Activated effector memory CD4-positive, alpha-beta T cell treated with Interleukin-2 at 50 U/mL for 16 hours (primary cell): Measurements from ENCODE around the gene NOD1.
"Not testable (repeated sequence)": the region's sequence is repeated elsewhere in the genome, so short reads cannot be mapped to it uniquely, and the experiment has no call there.

ENCODE experiments used
- DNase-seq: peaks from one replicate; pipeline ENCODE4 v3.0.0-alpha.2; 2020

Gene NOD1

GRCh38 chr7:30447466-30447865 is 31.1 kb downstream of the NOD1 start:
- no peak for DNase-seq

- DNase-seq, result no peak
These were observed 32.3 kb downstream of the NOD1 start for GRCh38 chr7:30446266-30446665.

DNA sequence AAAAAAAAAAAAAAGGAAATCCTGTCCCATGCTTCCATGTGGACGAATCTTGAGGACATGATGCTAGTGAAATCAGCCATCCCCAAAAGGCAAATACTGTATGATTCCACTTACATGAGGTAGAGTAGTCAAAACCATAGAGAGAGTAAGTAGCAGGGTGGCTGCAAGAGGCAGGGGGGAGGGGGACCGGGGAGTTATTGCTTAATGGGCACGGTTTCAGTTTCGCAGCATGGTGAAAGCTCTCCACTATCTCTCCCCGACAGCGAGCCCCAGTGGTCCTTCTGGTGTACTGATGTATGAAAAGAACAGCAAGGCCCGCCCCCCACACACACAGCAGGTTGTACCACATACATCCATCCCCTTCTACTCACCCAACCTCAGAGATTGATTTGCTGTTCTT is 32.8 kb downstream of the NOD1 start:
- peak; percentile 46 for DNase-seq

DNA sequence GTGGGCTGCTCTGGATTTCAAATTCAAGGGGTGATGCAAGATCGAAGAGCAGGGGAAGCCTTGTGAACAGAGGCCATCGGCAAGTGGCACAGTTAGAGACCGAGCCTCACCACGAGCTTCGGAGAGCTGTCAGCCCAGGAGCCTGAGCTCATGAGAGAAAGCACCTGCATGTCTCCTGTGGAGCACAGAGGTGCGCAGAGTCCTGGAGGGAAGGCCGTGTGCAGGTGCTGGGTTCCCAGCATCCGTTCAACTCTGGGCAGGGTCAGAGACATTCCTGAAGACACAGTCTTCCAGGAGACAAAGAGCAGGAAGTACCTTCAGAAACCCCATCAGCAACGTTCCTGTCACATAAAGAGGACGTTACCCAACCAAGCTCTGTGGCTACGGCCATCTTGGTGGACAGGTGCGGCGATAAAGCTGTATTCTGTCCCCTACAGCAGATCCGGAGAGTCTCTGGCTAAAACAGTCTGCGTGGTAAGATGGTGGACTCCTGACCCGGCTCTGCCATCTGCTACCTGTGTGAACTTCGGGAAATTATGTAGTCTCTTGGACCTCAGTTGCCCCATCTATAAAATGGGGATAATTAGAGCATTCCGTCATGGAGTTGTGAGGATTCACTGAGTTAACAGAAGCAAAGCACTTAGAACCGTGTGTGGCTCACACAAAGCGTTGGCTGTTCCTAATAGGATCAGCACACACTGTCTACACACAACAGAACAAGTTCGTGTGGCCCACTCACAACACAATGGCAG is 40.6 kb downstream of the NOD1 start:
- DNase-seq, result no peak

DNA sequence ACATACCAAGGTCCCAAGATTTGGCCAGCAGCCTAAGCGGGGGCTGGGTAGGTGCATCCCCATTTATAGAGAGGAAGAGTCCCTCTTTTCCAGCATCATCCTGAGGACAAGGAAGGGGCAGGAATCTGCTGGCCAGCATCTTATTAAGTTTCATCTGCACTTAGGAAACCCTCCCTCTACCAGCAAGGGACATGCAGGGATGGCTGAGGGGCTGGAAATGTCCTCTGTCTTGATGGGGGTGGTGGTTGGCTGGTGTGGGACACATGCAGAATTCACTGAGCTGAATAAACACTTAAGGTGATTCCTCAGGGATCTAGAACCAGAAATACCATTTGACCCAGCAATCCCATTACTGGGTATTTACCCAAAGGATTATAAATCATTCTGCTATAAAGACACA is 42.1 kb downstream of the NOD1 start:
- DNase-seq, result no peak

DNA sequence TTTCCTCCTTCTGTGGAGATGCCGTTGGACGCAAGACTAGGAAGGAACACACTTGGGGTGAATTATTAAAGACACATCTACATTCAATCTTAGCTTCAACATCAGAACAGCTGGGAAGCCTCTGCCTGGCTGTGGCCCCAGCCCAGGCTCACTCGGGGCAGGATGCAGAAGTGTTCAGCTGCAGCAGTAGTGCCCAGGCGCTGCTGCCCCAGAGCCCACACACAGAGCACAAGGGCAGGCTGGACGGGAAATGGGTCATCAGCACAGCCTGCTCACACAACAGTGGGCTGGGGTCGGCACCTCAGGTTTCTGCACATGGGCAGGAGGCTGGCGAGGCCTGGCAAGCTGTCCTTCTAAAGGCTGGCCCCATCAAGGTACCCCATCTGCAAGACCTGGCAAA is 42.5 kb downstream of the NOD1 start:
- DNase-seq, result no peak

DNA sequence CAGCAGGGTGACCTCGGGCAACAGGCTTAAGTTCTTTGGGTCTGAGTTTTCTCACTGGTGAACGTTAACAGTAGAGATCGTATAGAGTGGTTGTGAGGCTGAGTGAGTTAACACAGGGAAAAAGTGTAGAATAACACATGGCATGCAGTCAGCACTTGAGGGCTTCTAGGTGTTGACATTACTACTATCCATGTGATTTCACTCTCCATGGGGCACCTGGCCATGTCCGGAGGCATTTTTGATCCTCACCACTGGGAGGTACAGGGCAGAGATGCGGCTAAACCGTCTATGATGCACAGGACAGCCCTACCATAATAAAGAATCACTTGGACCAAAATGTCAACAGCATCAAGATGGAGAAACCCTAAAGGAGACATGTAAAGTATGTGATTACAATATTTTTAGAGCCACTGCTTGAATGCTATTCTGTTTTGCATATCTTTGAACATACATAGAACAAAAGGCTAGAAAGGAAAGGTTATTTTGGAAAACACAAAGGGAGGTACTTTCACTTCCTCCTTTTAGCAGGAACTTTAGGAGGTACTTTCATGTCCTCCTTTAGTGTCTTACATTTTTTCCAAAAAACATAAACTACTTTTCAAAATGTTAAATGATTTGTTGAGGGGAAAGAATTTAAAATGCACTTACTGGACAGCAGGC is 44.3 kb downstream of the NOD1 start:
- DNase-seq, result no peak

DNA sequence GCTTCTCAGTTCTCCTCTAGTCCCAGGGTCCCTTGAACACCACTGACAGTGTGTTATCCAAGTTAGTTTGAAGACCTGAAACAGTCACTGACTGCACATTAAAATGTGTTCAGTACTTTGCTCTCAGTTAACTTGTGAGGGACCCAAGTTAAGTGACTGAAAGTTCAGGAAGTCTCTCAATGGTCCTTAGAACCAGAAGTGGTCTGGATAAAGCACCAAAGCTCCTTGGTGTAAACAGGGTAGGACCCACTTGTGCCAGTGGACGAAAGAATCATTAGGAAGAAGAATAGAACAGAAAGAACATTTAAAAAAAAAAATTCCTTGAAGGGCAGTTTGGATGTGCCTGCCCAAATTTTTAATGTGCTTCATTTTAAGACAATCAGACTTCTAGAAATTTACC is 45.1 kb downstream of the NOD1 start:
- no peak for DNase-seq

- no peak for DNase-seq
These were observed 45.5 kb downstream of the NOD1 start for GRCh38 chr7:30433082-30433481.

GRCh38 chr7:30430777-30431176 is 47.8 kb downstream of the NOD1 start:
- DNase-seq, result no peak

DNA sequence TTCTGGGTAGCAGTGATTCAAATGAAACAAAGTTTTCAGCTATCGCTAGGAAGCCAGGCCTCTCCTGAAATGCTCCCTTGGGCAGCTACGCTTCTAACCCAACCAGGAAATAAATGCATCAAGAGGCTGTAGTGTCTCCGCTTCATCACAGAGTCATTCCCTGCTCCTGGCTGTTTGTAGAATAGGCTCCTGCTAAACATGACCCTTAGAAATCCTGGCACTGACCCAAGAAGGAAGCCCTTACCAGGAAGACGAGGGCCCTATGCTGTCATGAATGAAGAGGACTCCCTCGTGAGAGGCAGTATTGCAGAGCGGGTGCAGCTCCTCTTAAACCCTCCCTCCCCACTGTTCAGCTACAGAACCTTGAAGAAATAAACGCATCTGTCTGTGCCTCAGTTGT is 48.3 kb downstream of the NOD1 start:
- no peak for DNase-seq

DNA sequence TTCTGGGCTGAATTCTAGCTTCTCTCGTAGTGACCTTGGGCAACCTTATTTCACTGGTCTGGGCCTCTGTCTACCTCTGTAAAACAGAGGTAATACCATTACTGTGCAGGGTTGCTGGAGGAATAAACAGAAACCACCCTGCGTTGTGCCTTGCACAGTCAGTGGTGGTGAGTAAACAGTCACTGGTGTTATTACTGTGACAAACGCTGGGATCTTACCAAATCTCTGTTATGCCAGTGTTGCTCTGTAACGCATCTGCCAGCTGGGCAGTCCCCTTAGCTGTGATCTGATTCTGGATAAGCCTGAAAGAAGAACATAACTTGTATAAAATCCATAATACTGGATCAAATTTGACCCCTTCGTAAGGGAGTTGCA is 49.4 kb downstream of the NOD1 start:
- DNase-seq, result no peak

GRCh38 chr7:30428246-30429155 is 50.1 kb downstream of the NOD1 start:
- DNase-seq, result no peak

- DNase-seq, result no peak
These were observed 51.1 kb downstream of the NOD1 start for GRCh38 chr7:30427296-30428070.

DNA sequence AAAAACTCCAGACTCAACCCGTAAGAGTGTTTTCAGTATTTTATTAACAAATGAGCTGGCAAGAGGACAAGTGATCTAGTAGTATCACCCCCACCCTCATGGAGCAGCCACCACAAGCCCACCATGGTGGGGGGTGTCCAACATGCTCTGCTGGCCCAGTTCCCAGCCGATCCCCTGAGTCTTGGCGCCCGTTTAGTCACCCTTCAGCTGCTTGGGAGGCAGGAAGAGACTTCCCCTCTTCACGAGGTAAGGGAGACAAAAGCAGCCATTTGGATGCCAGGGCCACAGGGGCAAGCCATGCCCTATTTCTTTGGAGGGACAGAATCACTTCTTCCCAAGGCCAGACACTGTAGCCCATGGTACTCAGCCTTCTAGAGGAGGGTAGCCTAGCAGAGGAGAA is 54.1 kb downstream of the NOD1 start:
- no peak for DNase-seq

DNA sequence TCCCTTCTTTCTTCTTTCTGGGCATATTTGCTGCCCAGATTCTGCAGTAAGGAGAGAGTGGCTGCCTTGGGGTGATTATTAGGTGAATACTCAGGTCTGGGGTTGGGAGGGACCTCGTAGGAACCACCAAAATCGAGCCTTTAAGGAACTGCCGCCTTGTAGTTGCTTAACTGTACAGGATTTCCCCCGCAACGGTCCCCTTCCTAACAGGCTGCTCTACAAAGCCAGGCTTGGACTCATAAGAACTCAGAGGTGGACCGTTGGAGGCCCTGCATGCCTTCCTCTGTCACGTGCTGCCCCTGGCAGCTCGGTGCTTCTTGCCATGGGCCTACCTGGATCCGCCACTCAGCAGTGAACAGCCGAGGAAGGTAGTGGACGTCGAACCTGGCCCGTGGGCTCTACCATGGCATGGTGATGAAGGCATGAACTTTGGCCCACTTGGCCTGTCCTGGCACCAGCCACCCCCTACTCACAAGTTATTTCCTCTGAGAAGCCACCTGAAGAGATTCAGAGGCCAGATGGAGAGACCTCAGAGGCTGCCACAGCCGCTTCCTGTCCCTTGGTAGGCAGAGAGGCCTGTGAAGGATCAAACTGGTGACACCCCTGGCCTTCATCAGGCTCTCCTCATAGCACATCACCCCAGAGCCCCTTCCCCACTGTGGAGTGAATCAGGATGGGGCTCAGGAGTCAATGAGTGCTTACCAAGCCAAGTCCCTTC is 54.6 kb downstream of the NOD1 start:
- no peak for DNase-seq

GRCh38 chr7:30422922-30423321 is 55.7 kb downstream of the NOD1 start:
- no peak for DNase-seq

- no peak for DNase-seq
These were observed 56.9 kb downstream of the NOD1 start for GRCh38 chr7:30421647-30422196.

- no peak for DNase-seq
These were observed 57.9 kb downstream of the NOD1 start for GRCh38 chr7:30420662-30421061.

DNA sequence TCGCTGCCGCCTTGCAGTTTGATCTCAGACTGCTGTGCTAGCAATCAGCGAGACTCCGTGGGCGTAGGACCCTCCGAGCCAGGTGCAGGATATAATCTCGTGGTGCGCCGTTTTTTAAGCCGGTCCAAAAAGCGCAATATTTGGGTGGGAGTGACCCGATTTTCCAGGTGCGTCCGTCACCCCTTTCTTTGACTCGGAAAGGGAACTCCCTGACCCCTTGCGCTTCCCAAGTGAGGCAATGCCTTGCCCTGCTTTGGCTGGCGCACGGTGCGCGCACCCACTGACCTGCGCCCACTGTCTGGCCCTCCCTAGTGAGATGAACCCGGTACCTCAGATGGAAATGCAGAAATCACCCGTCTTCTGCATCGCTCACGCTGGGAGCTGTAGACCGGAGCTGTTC is 58.5 kb downstream of the NOD1 start:
- not testable (repeated sequence) for DNase-seq

- no peak for DNase-seq
These were observed 64.7 kb downstream of the NOD1 start for GRCh38 chr7:30413864-30414263.
